ENCODE data around the gene C1QL4.

DNA sequence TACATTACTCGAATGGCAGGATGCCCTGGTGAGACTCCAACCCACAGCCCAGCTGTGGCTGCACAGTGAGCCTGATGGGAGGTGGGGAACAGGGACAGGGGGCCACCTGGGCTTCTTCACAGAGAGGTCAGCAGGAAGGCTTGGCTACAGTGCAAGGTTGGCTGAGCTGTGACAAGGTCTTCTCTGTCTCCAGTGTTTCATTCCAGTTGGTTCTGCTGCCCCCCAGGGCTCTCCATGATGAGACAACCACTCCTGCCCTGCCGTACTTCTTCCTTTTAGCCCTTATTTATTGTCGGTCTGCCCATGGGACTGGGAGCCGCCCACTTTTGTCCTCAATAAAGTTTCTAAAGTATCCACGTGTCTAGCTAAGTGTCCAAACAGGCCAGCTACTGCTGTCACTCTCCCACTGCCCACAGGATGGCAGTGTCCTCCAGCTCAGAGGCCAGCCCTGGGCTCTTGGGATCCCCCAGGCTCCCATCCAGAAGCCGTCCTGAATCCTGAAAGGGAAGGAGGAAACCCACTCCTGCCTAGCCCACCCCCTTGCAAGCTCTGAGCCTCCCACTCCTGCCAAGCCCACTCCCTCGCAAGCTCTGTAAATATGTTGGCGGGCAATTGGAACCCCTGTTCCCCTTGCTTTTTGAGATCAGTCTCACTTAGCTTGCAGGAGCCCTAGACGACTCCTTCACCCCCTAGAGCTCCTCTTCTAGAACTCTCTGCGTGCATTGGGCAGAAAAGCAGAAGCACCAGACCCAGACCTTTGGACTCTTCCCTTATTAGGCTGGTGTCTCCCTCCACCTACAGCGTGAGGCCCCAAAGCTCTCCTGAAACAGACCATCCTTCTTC is 5.4 kb downstream of the C1QL4 start:
- TF ChIP-seq EZH2 (IDR thresholded peaks at IDR 0.05; ENCODE audit: borderline replicate concordance, low read depth, low read length, poor library complexity, severe bottlenecking) = no peak
- TF ChIP-seq, protein P1, sequence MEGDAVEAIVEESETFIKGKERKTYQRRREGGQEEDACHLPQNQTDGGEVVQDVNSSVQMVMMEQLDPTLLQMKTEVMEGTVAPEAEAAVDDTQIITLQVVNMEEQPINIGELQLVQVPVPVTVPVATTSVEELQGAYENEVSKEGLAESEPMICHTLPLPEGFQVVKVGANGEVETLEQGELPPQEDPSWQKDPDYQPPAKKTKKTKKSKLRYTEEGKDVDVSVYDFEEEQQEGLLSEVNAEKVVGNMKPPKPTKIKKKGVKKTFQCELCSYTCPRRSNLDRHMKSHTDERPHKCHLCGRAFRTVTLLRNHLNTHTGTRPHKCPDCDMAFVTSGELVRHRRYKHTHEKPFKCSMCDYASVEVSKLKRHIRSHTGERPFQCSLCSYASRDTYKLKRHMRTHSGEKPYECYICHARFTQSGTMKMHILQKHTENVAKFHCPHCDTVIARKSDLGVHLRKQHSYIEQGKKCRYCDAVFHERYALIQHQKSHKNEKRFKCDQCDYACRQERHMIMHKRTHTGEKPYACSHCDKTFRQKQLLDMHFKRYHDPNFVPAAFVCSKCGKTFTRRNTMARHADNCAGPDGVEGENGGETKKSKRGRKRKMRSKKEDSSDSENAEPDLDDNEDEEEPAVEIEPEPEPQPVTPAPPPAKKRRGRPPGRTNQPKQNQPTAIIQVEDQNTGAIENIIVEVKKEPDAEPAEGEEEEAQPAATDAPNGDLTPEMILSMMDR (conservative IDR thresholded peaks at IDR 0.05; ENCODE audit: low read depth, low read length) = peak; percentile 74

All from A673 (cell line).